ENCODE results near the gene C1orf87. TPM values are rescaled to one million over a fixed set of nuclear protein-coding genes. Genes with fewer than 3 reads are reported as not detected.

Gene C1orf87
- total RNA-seq, 1 experiment from 2014 or later, result not detected

GRCh38 chr1:59949648-59950047, 123.9 kb downstream of the C1orf87 start:
- Histone ChIP-seq H3K4me2 (ENCODE audit: low read length) (no peak overlapping the region), H4K20me1 (ENCODE audit: insufficient read depth) (no peaks in the 10 kb centered on the region), H3K27ac (ENCODE audit: low read depth, low read length) (no peak overlapping the region), H3K4me3 (replicated peaks in 1 of 2; ENCODE audit: low read depth in 1 of 2, low read length in 2 of 2) (no peak overlapping the region), H3K27me3 (ENCODE audit: insufficient read depth, low read length) (peaks cover 7% of the 10 kb centered on the region; the same call in 1 of the 2 replicates), H3K9me3 (ENCODE audit: control insufficient read depth in 1 of 2, insufficient read depth in 1 of 2, low read depth in 1 of 2, low read length in 2 of 2) (no peaks in the 10 kb centered on the region), H3K79me2 (ENCODE audit: insufficient read depth, low read length) (no peaks in the 10 kb centered on the region), H3K36me3 (ENCODE audit: control insufficient read depth in 1 of 2, insufficient read depth in 2 of 2, low read length in 2 of 2) (no peaks in the 10 kb centered on the region), H3K9ac (ENCODE audit: low read length) (no peak overlapping the region), H3K4me1 (ENCODE audit: control insufficient read depth in 1 of 2, insufficient read depth in 2 of 2, low read length in 2 of 2) (no peaks in the 10 kb centered on the region), H3K9me2 (ENCODE audit: insufficient read depth) (no peaks in the 10 kb centered on the region), H2AFZ (ENCODE audit: low read depth, low read length, poor library complexity, severe bottlenecking) (no peak overlapping the region)
- RAD21 ChIA-PET (ENCODE audit: low non-redundant PET in 1 of 2, low total read pairs in 2 of 2, uncharacterized antibody in 2 of 2, unreplicated experiment in 2 of 2), result no interaction called here
- BruUV-seq (replicated peaks), result no TSS peak
- POLR2A ChIA-PET, result no interaction called here
- intact Hi-C loops (cut with micrococcal nuclease), result loop anchor here (5.0 to 10.0 kb wide), 4 partner anchors 47 to 1435 kb away; no protein-coding TSS in a partner anchor
- CTCF ChIA-PET, result interaction anchor here (1.1 to 2.0 kb wide), 2 partner anchors 22 to 71 kb away, joined by 3 to 7 read pairs; no protein-coding TSS in a partner anchor
- DNase-seq (ENCODE audit: low read depth, low spot score), result no peak
- ATAC-seq, result no peak
- no peak for TF ChIP-seq POLR2AphosphoS5 (IDR thresholded peaks at IDR 0.05; ENCODE audit: low read depth, low read length)
- no peak for TF ChIP-seq CTCF (IDR thresholded peaks at IDR 0.05 in 2 of 3, conservative IDR thresholded peaks at IDR 0.05 in 1 of 3; ENCODE audit: borderline replicate concordance in 1 of 3, insufficient read depth in 1 of 3, low read depth in 2 of 3, low read length in 2 of 3)
- no peak for TF ChIP-seq ATF3 (IDR thresholded peaks at IDR 0.05)
- no peak for TF ChIP-seq YY1 (IDR thresholded peaks at IDR 0.05; ENCODE audit: extremely low read depth, insufficient replicate concordance, low read depth, low read length)
- no peak for TF ChIP-seq EZH2phosphoT487 (IDR thresholded peaks at IDR 0.05; ENCODE audit: borderline replicate concordance)
- TF ChIP-seq ZFX (IDR thresholded peaks at IDR 0.05), result no peak
- no peak for TF ChIP-seq EGR1 (IDR thresholded peaks at IDR 0.05; ENCODE audit: low read depth)
- TF ChIP-seq EZH2 (IDR thresholded peaks at IDR 0.05), result no peak
- TF ChIP-seq TCF7L2 (IDR thresholded peaks at IDR 0.05; ENCODE audit: borderline replicate concordance, extremely low read depth, insufficient read depth, insufficient read length), result no peak
- no peak for TF ChIP-seq ELF1 (IDR thresholded peaks at IDR 0.05; ENCODE audit: borderline replicate concordance, low read depth)
- no peak for TF ChIP-seq CEBPB (IDR thresholded peaks at IDR 0.05; ENCODE audit: low read depth)
